ENCODE results near the gene NOS2.
"Not testable (repeated sequence)": the region's sequence is repeated elsewhere in the genome, so short reads cannot be mapped to it uniquely, and the experiment has no call there.

Gene NOS2

GRCh38 chr17:27755706-27756466 is 44.4 kb downstream of the NOS2 start:
- no peak overlapping the region for H3K4me3 ChIP-seq
- H3K36me3 ChIP-seq: no peaks in the 10 kb centered on the region
- no peaks in the 10 kb centered on the region for H3K27me3 ChIP-seq
- H3K4me1 ChIP-seq: peaks cover 14% of the 10 kb centered on the region
- H3K27ac ChIP-seq: no peak overlapping the region
- H4K20me1 ChIP-seq: no peaks in the 10 kb centered on the region
- no peaks in the 10 kb centered on the region for H3K9me3 ChIP-seq
- H3K4me2 ChIP-seq: no peak overlapping the region
- no peak for TF ChIP-seq Cebpa-rat (IDR thresholded peaks at IDR 0.05)
- no peak overlapping the region for H3K9ac ChIP-seq

GRCh38 chr17:27754549-27754948 is 45.8 kb downstream of the NOS2 start:
- no peaks in the 10 kb centered on the region for H3K9me3 ChIP-seq
- no peaks in the 10 kb centered on the region for H3K36me3 ChIP-seq
- H4K20me1 ChIP-seq: no peaks in the 10 kb centered on the region
- no peak overlapping the region for H3K27ac ChIP-seq
- no peak overlapping the region for H3K4me2 ChIP-seq
- H3K27me3 ChIP-seq: no peaks in the 10 kb centered on the region
- H3K4me3 ChIP-seq: no peak overlapping the region
- H3K9ac ChIP-seq: no peak overlapping the region
- peaks cover 11% of the 10 kb centered on the region for H3K4me1 ChIP-seq
- TF ChIP-seq Cebpa-rat (IDR thresholded peaks at IDR 0.05): no peak

- not testable (repeated sequence) for H3K4me2 ChIP-seq, H3K9ac ChIP-seq, H4K20me1 ChIP-seq, H3K27ac ChIP-seq, H3K9me3 ChIP-seq, H3K27me3 ChIP-seq, H3K4me3 ChIP-seq, H3K36me3 ChIP-seq
- H3K4me1 ChIP-seq: peaks cover 11% of the 10 kb centered on the region
Observed at GRCh38 chr17:27753726-27754125, 46.6 kb downstream of the NOS2 start.

GRCh38 chr17:27752831-27753619 is 47.3 kb downstream of the NOS2 start:
- not testable (repeated sequence) for H3K4me3 ChIP-seq, H3K4me2 ChIP-seq, H3K27me3 ChIP-seq, H4K20me1 ChIP-seq, H3K9me3 ChIP-seq, H3K27ac ChIP-seq, H3K9ac ChIP-seq, H3K36me3 ChIP-seq
- peaks cover 11% of the 10 kb centered on the region for H3K4me1 ChIP-seq

GRCh38 chr17:27751622-27752490 is 48.5 kb downstream of the NOS2 start:
- Histone ChIP-seq H3K36me3 (no peaks in the 10 kb centered on the region), H3K27me3 (no peaks in the 10 kb centered on the region), H4K20me1 (no peaks in the 10 kb centered on the region), H3K9ac (no peak overlapping the region), H3K4me2 (no peak overlapping the region), H3K27ac (no peak overlapping the region), H3K4me3 (no peak overlapping the region), H3K4me1 (no peaks in the 10 kb centered on the region), H3K9me3 (no peaks in the 10 kb centered on the region)
- no peak for TF ChIP-seq Cebpa-rat (IDR thresholded peaks at IDR 0.05)

GRCh38 chr17:27751166-27751565 is 49.2 kb downstream of the NOS2 start:
- H3K27me3 ChIP-seq: no peaks in the 10 kb centered on the region
- H3K9me3 ChIP-seq: no peaks in the 10 kb centered on the region
- H3K9ac ChIP-seq: no peak overlapping the region
- no peaks in the 10 kb centered on the region for H3K4me1 ChIP-seq
- no peak overlapping the region for H3K27ac ChIP-seq
- H4K20me1 ChIP-seq: no peaks in the 10 kb centered on the region
- H3K4me3 ChIP-seq: no peak overlapping the region
- no peaks in the 10 kb centered on the region for H3K36me3 ChIP-seq
- TF ChIP-seq Cebpa-rat (IDR thresholded peaks at IDR 0.05): no peak
- no peak overlapping the region for H3K4me2 ChIP-seq

GRCh38 chr17:27749562-27750150 is 50.7 kb downstream of the NOS2 start:
- not testable (repeated sequence) for H3K27ac ChIP-seq, H3K9me3 ChIP-seq, H3K4me2 ChIP-seq, H3K4me3 ChIP-seq, H3K36me3 ChIP-seq, H3K9ac ChIP-seq, H4K20me1 ChIP-seq, H3K4me1 ChIP-seq, H3K27me3 ChIP-seq

GRCh38 chr17:27748360-27748825 is 51.9 kb downstream of the NOS2 start:
- Histone ChIP-seq H3K9me3 (no peaks in the 10 kb centered on the region), H3K27ac (no peak overlapping the region), H3K9ac (no peak overlapping the region), H3K4me2 (no peak overlapping the region), H3K4me1 (peaks cover 2% of the 10 kb centered on the region; the same call in 1 of the 2 replicates), H3K4me3 (no peak overlapping the region), H3K36me3 (no peaks in the 10 kb centered on the region), H3K27me3 (no peaks in the 10 kb centered on the region), H4K20me1 (no peaks in the 10 kb centered on the region)
- no peak for TF ChIP-seq Cebpa-rat (IDR thresholded peaks at IDR 0.05)

GRCh38 chr17:27747462-27748359 is 52.6 kb downstream of the NOS2 start:
- Histone ChIP-seq H3K4me1 (peaks cover 6% of the 10 kb centered on the region; the same call in 1 of the 2 replicates), H4K20me1 (no peaks in the 10 kb centered on the region), H3K9me3 (no peaks in the 10 kb centered on the region), H3K36me3 (no peaks in the 10 kb centered on the region), H3K27ac (no peak overlapping the region), H3K9ac (no peak overlapping the region), H3K4me2 (no peak overlapping the region), H3K27me3 (no peaks in the 10 kb centered on the region), H3K4me3 (no peak overlapping the region)
- TF ChIP-seq Cebpa-rat (IDR thresholded peaks at IDR 0.05): no peak

Measured in BLaER1 (cell line).